ENCODE data around the gene PACC1. TPM values are rescaled to one million over a fixed set of nuclear protein-coding genes. Genes with fewer than 3 reads are reported as not detected.
"Not testable (repeated sequence)": the region's sequence is repeated elsewhere in the genome, so short reads cannot be mapped to it uniquely, and the experiment has no call there.

PACC1 gene
- total RNA-seq, 2 donors from 2014 or later = 5.2 to 6.7 TPM

DNA sequence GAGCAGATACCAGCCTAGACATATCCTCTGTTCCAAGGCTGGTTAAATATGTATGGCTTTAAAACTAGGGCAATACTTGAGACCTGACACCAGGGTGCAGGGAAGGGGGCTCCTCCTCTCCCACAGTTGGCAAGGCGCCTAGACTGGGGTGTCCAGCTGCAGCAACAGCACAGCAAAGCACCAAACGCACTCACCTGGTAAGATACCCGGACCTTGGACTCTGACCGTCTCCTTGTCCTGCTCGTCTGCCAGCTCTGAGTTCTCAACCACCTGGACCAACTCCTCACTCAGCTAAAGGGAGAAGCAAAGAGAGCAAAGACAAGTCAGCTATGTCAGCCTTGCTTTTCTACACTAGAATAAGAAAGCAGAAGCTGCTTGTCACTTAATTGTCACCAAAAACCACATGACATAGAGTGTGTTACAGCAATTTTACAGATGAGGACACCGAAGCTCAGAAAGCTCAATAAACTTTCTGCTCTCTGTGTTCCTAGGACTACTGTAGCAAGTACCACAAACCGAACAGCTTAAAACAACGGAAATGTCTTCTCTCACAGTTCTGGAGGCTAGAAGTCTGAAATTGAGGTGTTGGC, 4.4 kb downstream of the PACC1 start:
- no peak for DNase-seq (ENCODE audit: low spot score)
- intact Hi-C loops (cut with DNase I) = no loop called here

DNA sequence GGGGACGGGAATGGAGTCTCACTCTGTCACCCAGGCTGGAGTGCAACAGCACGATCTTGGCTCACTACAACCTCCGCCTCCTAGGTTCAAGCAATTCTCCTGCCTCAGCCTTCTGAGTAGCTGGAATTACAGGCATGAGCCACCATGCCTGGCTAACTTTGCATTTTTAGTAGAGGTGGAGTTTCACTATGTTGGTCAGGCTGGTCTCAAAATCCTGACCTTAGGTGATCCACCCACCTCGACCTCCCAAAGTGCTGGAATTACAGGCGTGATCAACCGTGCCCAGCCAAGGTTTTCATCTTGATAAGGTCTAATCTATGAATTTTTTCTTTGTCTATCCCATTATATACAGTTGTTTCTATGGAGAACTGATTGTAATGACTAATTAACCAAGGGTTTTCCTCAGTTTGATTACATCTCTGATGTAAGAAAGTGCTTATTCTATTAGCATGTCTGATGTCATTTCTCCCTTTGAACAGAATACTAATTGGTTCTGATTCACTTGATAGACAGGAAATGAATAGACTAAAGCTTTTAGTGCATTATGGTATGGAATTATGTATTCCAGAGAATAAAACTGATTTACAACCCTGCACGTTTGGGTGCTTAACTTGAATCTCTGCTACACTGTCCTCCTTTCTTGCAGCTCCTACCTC, 11.9 kb downstream of the PACC1 start:
- no peak for DNase-seq (ENCODE audit: low spot score)
- intact Hi-C loops (cut with DNase I) = no loop called here

DNA sequence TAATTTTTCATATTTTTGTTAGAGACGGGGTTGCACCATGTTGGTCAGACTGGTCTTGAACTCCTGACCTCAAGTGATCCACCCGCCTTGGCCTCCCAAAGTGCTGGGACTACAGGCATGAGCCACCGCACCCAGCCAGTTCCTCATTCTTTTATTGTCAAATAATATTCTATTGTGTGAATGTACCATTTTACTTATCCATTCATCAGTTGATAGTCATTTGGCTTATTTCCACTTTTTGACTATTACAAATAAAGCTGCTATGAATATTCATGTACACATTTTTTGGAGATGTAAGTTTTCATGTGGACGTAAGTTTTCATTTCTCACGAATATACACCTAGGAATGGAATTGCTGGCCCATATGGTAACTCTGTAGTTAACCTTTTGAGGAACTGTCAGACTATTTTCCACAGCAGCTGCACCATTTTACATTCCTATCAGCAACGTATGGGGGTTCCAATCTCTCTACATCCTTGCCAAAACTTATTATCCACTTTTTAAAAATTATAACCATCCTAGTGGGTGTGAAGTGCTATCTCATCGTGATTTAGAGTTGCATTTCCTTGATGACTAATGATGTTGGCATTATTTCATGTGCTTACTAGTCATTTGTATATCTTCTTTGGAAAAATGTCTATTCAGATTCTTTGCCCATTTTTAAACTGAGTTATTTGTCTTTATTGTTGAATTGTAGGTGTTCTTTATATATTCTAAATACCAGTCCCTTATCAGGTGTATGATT, 12.7 kb downstream of the PACC1 start:
- DNase-seq (ENCODE audit: low spot score) = no peak
- intact Hi-C loops (cut with DNase I) = no loop called here

DNA sequence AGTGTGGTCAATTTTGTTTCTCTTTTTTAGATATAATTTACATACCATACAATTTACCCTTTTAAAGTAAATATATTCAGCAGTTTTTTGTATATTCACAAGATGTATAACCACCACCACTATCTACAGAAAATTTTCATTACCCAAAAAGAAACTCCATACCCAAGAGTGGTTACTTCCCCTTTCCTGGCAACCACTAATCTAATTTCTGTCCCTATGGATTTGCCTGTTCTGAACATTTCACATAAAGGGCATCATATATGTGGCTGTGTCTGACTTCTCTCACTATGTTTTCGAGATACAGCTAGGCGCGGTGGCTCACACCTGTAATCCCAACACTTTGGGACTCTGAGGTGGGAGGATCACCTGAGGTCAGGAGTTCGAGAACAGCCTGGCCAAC, 13.6 kb downstream of the PACC1 start:
- intact Hi-C loops (cut with DNase I) = no loop called here
- no peak for DNase-seq (ENCODE audit: low spot score)

DNA sequence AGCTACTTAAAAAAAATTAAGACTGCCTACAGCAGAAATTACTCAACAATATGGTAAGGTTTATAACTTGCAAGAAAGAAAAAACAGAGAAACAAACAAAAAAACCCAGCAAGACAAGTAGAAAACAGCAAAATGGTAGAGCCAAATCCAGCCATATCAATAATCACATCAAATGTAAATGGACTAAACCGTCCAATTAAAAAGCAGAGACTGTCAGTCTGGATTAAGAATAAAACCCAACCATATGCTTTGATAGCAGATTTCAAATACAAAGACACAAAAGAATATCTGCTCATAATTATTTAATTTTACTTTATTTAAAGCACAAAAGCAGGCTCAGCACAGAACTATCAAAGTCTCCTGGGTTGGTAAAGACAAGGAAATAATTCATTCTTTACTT, 17.5 kb downstream of the PACC1 start:
- DNase-seq (ENCODE audit: low spot score) = no peak
- intact Hi-C loops (cut with DNase I) = no loop called here

DNA sequence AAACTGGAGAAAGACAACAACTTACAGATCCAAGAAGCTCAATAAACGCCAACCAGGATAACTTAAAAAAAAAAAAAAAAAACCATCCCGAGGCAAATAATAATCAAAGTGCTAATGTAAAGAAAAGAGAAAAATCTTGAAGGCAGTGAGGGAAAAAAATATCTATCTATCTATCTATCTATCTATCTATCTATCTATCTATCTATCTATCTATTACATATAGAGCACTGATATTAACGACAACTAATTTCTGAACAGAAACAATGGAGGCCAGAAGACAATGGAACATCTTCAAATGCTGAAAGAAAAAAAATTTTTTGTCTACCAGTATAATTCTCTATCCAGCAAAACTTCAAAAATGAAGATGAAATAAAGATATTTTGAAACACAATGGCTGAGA, 18.0 kb downstream of the PACC1 start:
- no peak for DNase-seq (ENCODE audit: low spot score)
- intact Hi-C loops (cut with DNase I) = no loop called here

DNA sequence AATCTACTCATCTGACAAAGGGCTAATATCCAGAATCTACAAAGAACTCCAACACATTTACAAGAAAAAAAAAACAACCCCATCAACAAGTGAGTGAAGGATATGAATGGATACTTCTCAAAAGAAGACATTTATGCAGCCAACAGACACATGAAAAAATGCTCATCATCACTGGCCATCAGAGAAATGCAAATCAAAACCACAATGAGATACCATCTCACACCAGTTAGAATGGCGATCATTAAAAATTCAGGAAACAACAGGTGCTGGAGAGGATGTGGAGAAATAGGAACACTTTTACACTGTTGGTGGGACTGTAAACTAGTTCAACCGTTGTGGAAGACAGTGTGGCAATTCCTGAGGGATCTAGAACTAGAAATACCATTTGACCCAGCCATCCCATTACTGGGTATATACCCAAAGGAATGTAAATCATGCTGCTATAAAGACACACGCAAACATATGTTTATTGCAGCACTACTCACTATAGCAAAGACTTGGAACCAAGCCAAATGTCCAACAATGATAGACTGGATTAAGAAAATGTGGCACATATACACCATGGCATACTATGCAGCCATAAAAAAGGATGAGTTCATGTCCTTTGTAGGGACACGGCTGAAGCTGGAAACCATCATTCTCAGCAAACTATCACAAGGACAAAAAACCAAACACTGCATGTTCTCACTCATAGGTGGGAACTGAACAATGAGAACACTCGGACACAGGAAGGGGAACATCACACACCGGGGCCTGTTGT, 18.8 kb downstream of the PACC1 start:
- intact Hi-C loops (cut with DNase I); DNase-seq (ENCODE audit: low spot score): not testable (repeated sequence)

DNA sequence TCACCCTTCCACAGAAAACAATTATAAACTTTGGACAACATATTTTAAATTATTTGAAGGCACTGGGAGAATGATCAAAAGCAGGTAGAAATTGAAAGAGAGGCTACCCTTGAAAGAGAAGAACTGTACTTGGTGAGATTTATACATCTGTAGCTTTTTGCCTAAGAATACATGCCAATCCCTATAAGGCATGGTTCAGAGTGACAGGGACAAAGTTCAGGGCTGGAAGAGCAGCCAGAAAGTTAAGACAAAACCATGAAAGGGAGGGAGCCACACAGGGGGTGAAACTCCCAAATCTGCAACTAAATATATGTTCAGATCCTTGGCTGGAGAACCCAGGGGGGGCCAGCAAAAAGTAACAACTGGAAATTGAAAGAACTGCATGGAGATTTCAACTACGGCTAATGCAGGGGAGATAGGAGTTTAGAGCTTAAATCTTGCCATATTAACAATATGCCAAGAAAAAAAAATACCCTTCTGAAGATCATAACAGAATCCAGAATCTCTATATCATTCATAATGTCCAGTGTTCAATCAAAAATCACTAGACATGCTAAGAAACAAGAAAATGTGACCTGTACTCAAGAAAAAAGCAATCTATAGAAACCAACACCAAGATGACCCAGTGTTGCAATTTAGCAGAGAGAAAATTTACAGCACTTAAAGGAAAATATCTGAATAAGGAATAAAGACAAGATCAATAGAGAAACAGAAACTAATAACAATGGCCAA, 25.5 kb downstream of the PACC1 start:
- intact Hi-C loops (cut with DNase I) = no loop called here
- DNase-seq (ENCODE audit: low spot score) = no peak

DNA sequence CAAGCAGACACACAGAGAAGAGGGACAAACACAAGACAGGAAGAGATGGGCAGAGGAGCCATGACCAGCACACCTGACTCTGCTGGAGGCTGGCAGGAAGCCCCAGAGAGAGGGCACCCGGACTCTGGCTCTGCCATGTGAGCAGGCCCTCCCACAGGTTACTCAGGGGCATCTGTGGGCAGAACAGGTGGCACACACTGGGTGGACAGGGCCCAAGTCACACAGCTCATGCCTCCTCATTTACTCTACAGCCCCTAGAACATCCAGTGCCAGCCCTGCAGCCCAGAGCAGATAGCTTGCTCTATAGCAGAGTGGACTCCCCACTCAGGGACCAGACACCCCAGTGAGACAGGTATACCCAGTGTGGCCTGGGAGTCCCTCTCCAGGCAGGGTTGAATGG, 28.7 kb downstream of the PACC1 start:
- intact Hi-C loops (cut with DNase I) = no loop called here

DNA sequence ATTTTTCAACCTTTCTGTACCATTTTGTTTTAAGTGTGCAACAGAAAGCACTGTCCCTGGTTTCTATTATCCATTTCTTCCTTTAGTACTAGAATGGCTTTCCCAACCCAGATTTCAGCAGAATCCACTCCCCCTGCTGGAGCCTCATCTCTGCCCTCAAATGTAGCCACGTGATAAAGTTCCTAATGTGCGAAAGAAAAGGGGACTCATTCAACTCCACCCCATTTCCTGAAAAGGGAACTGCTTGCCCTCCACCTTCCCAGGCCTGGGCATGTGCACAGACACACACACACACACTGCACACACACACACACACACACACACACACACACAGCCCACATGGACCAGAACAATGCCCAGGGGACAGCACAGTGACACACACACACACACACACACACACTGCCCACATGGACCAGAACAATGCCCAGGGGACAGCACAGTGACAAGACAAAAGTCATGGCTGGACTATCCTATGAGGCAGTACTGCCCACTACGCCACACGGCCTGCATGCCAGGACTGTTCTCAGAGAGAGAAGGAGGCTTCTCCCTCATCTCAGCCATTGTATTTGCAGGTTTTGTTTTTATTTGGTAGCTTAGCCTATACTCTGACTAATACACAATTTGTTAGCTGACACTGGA, 33.2 kb downstream of the PACC1 start:
- no peak for DNase-seq (ENCODE audit: low spot score)
- intact Hi-C loops (cut with DNase I) = no loop called here

More for the DNA sequence above, 28.7 kb downstream of the PACC1 start:
- DNase-seq (ENCODE audit: low spot score) = no peak

DNA sequence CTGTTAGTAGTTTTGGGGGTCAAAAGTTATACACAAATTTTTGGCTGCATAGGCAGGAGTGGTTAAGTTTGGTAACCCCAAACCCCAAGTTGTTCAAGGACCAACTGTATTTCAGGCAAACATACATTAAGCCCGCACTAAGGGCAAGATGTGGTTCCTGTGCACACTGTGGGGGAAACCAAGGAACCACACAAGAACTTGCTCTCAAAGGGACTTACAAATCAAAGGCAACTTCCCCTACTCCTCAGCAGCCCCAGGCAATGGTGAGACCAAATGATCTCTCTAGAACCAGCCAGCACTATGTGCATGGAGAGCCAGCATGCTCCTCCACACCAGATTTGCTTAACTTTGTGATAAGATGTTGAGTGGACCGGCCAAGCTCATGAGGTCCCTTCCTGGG, 35.3 kb downstream of the PACC1 start:
- intact Hi-C loops (cut with DNase I) = loop anchor here in 1 of 2 donors (5.0 kb wide), 1 partner anchor 223 kb away; no protein-coding TSS in a partner anchor
- DNase-seq (ENCODE audit: low spot score) = no peak

DNA sequence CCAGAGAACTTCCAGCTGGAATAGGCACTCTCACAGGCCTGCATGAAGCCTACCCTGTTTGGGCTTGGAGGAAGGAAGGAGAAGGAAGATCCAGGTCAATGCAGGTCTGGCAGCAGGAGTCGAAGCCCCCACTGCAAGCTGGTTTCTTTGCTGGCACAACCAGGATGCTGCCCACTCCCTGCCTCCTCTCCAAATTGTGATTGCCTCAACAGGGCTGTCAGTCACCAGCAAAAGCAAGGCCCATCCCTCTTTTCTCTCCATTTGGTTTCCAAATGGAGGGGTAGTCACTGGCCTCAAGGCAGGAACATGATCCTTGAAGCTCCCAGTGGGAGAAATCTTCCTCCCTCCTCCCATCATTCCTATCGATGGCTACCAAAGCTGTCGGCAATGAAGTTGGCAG, 37.0 kb downstream of the PACC1 start:
- DNase-seq (ENCODE audit: low spot score) = no peak
- intact Hi-C loops (cut with DNase I) = loop anchor here in 1 of 2 donors (5.0 kb wide), 1 partner anchor 225 kb away; no protein-coding TSS in a partner anchor

DNA sequence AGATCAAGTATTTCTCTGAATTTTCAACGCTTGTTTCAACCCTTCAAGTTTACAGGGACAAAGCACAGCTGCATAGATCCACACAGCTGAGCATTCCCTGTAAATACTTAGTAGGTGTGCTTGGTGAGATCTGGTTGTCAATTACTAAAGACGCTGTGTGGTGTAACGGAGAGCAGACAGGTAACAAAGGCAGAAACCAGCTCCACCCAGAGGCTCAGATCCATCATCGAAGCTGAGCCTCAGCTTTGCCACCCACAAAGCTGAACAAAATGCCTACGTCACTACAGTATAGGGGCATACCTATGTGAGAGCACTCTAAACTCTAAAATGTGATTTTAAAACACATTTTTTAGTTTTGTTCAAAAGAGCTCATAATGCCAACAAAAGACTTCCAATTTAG, 38.7 kb downstream of the PACC1 start:
- DNase-seq (ENCODE audit: low spot score) = no peak
- intact Hi-C loops (cut with DNase I) = loop anchor here in 1 of 2 donors (5.0 kb wide), 1 partner anchor 226 kb away; no protein-coding TSS in a partner anchor

DNA sequence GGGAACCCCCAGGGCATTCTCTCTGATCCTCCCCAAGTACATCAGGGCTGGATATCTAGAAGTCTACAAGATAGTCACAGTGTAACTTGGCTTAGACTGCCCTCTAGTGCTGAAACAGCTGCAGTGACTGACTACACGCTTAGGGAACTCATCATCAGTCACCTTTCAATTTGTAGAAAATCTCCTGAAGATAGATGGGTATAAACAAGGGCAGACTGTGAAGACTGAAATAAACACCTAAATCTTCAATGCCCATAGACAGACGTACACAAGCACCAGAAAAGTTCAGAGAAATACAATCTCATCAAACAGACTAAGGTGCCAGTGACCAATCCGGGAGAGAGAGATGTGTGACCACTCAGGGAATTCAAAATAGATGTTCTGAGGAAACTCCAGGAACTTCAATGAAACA, 46.6 kb downstream of the PACC1 start:
- no peak for DNase-seq (ENCODE audit: low spot score)
- intact Hi-C loops (cut with DNase I) = loop anchor here in 1 of 2 donors (5.0 kb wide), 1 partner anchor 296 kb away; no protein-coding TSS in a partner anchor

DNA sequence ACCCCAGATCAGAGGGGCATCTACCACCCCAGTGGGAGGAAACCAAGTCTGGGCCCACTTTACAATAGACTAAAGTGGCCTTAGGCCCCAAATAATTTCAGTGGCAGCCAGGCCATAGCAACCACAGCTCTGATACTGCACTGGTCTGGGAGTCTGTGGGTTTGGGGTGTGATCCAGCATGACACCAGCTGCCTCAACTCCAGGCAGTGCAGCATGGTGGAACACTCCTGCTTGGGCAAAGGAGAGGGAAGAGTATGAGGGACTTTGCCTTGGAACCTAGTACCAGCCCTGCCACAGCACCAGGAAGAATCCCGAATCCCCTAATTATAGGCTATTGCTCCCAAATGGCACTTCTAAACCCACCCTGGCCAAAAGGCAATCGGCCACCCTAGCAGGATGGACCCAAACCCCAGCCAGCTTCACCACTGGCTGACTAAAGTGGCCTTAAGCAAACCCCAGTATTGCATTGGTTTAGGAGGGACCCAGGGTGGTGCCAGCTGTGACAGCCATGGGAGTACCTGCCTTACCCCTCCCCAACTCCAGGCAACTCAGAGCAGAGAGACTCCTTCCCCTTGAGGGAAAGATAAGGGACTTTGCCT, 47.1 kb downstream of the PACC1 start:
- intact Hi-C loops (cut with DNase I) = loop anchor here in 1 of 2 donors (5.0 kb wide), 1 partner anchor 295 kb away; no protein-coding TSS in a partner anchor
- DNase-seq (ENCODE audit: low spot score) = no peak

DNA sequence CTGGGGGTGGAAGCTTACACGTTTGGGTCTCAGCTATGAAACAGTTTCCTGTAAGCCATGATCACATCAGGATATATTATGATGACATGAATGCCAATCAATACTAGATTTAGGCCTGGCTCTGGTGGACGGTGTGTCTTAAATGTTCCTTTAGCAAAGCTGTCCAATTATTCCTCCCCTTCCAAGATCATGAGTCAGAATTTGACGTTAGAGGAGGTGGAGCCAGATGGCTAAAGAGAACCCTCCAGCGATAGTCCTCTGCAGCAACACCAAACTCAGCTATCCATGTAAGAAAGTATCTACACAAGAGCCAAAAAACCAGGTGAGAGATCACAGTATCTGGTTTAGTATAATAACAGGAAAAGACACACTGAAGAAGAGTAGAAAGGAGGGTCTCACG, 47.8 kb downstream of the PACC1 start:
- intact Hi-C loops (cut with DNase I) = loop anchor here in 1 of 2 donors (5.0 kb wide), 1 partner anchor 295 kb away; no protein-coding TSS in a partner anchor

DNA sequence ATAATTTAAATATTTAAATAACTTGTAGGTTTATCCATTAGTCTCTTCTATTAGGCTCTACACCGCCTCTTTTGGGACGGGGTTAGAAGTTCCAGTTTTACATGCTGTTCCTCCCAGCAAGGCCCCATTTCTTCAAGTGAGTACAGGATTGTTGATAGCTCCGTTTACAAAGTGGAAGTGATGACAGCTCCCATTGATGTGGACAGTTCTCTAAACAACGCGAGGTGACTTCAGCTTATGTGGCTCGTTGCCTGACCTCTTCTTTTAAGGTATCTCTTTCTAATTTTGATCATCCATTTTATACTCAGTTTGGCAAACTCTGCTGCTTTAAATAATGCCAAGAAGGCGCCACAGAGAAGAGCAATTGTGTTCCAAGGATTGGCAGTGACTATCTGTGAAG, 49.7 kb downstream of the PACC1 start:
- intact Hi-C loops (cut with DNase I) = loop anchor here in 1 of 2 donors (5.0 kb wide), 1 partner anchor 293 kb away; no protein-coding TSS in a partner anchor
- DNase-seq (ENCODE audit: low spot score) = no peak

More for the DNA sequence above, 47.8 kb downstream of the PACC1 start:
- no peak for DNase-seq (ENCODE audit: low spot score)

All from posterior vena cava (tissue), 2 donors.